ENCODE results near the gene SPTBN5.

SPTBN5 gene

DNA sequence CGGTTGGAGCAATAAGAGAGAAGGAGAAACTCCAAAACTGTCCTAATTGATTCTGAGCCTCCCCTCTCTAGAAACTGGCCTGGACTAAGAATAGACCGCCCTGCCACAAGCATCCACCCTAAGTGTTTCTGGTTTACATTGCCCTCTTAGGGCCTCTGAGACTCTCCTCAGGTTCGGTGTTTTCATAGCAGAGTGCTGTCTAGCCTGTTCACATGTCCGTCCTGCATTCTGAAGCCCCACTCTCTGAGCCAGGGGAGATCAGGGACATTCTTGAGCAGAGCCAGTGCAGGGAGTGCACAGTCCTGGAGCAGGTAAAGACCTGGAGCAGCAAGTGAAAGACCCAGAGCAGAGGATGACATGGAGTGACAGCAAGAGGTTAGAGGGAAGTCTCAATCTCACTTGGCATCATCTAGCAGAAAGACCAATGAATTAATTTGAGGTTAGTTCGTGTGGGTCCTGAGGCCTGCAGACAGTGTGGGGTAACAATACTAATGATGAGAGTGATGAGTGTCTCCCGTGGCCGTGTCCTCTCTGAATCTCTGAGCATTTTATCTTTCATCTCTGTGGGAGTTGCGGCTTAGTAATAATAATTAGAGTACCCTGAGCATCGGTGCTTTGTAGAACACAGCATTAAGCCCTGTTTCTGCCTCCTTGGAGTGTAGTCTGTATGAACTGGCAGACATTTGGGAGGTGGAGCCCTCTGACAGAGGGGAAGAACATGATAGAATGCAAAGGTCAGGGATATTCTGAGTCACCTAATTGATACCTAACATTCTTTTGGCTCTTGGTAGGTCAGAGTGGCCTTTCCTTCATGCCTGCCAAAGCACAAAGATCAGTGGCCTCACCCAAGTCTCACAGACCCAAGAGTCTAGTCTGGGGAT is 95.0 kb downstream of the SPTBN5 start:
- no peak for DNase-seq

All from CD4-positive, alpha-beta T cell treated with Interleukin-12 subunit alpha and Interleukin-12 subunit beta, for 1 hour (primary cell).